ENCODE results near the gene KIAA0513.

The KIAA0513 gene

DNA sequence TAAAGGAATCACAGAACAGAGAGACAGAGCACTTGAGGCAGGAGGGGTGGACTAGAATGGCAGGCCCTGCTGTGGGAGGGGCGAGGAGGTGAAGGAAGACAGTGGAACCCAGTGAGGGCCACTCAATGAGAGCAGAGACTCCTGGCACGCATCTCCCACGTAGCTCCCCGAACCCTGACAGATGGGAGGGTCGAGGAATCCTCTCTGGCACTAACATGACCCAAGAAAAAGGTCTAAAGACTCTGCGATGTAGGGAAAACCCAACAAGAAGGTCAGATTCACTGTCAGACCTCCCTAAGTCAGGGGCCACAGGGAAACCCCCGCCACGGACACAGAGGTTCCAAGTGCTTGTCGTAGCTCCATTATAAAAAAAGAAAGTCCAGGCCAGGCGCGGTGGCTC lies 31.2 kb upstream of the KIAA0513 start:
- H3K9me2 ChIP-seq (ENCODE audit: low read depth, low read length): no peaks in the 10 kb centered on the region
- no peak overlapping the region for H3K27ac ChIP-seq (ENCODE audit: low read depth, low read length, poor library complexity, severe bottlenecking)
- H3K27me3 ChIP-seq (ENCODE audit: insufficient read depth, low read length): no peaks in the 10 kb centered on the region
- peaks cover 32% of the 10 kb centered on the region; the same call in 1 of the 2 replicates for H3K36me3 ChIP-seq (ENCODE audit: insufficient read depth, low read length)
- TF ChIP-seq EZH2 (IDR thresholded peaks at IDR 0.05; ENCODE audit: borderline replicate concordance, low read length): no peak
- TF ChIP-seq, protein P1, sequence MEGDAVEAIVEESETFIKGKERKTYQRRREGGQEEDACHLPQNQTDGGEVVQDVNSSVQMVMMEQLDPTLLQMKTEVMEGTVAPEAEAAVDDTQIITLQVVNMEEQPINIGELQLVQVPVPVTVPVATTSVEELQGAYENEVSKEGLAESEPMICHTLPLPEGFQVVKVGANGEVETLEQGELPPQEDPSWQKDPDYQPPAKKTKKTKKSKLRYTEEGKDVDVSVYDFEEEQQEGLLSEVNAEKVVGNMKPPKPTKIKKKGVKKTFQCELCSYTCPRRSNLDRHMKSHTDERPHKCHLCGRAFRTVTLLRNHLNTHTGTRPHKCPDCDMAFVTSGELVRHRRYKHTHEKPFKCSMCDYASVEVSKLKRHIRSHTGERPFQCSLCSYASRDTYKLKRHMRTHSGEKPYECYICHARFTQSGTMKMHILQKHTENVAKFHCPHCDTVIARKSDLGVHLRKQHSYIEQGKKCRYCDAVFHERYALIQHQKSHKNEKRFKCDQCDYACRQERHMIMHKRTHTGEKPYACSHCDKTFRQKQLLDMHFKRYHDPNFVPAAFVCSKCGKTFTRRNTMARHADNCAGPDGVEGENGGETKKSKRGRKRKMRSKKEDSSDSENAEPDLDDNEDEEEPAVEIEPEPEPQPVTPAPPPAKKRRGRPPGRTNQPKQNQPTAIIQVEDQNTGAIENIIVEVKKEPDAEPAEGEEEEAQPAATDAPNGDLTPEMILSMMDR (IDR thresholded peaks at IDR 0.05; ENCODE audit: low read length): no peak
- H3K4me2 ChIP-seq (ENCODE audit: low read length): no peak overlapping the region
- no peaks in the 10 kb centered on the region for H3K4me1 ChIP-seq (ENCODE audit: insufficient read depth, low read length, severe bottlenecking)
- no peaks in the 10 kb centered on the region for H3K9me3 ChIP-seq (ENCODE audit: low read length)
- no peak overlapping the region for H3K9ac ChIP-seq (ENCODE audit: low read length)
- H3F3A ChIP-seq (ENCODE audit: insufficient read depth, low read length): no peaks in the 10 kb centered on the region
- H3K4me3 ChIP-seq (ENCODE audit: low read depth, low read length, poor library complexity, severe bottlenecking): no peak overlapping the region
- H3K79me2 ChIP-seq (ENCODE audit: insufficient read depth, low read length): peaks cover 7% of the 10 kb centered on the region; the same call in 1 of the 2 replicates
- H2AFZ ChIP-seq (ENCODE audit: low read length): no peak overlapping the region
- H4K20me1 ChIP-seq (ENCODE audit: insufficient read depth, low read length): no peaks in the 10 kb centered on the region

DNA sequence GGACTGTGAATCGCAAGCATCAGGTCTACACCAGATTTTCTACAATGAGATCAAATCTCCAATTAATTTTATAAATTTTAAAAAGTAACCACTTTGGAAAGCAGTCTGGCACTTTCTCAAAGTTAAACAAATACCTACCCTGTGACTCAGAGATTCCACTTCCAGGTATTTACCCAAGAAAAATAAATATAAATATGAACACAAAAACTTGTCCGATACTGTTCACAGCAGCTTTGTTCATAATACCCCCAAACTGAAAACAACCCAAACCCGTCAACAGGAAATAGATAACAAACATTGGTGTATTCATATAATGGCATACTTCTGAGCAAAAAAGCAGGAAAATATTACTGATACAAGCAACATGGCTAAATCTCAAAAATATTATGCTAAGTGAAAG lies 28.4 kb upstream of the KIAA0513 start:
- no peak overlapping the region for H3K4me3 ChIP-seq (ENCODE audit: low read depth, low read length, poor library complexity, severe bottlenecking)
- H3K36me3 ChIP-seq (ENCODE audit: insufficient read depth, low read length): peaks cover 19% of the 10 kb centered on the region; the same call in 1 of the 2 replicates
- H3K27ac ChIP-seq (ENCODE audit: low read depth, low read length, poor library complexity, severe bottlenecking): no peak overlapping the region
- no peak overlapping the region for H3K4me2 ChIP-seq (ENCODE audit: low read length)
- H3F3A ChIP-seq (ENCODE audit: insufficient read depth, low read length): no peaks in the 10 kb centered on the region
- no peaks in the 10 kb centered on the region for H3K9me3 ChIP-seq (ENCODE audit: low read length)
- no peaks in the 10 kb centered on the region for H3K27me3 ChIP-seq (ENCODE audit: insufficient read depth, low read length)
- H3K9me2 ChIP-seq (ENCODE audit: low read depth, low read length): no peaks in the 10 kb centered on the region
- H4K20me1 ChIP-seq (ENCODE audit: insufficient read depth, low read length): no peaks in the 10 kb centered on the region
- TF ChIP-seq, protein P1 (IDR thresholded peaks at IDR 0.05; ENCODE audit: low read length): no peak
- no peak for TF ChIP-seq EZH2 (IDR thresholded peaks at IDR 0.05; ENCODE audit: borderline replicate concordance, low read length)
- H3K79me2 ChIP-seq (ENCODE audit: insufficient read depth, low read length): peaks cover 22% of the 10 kb centered on the region
- no peaks in the 10 kb centered on the region for H3K4me1 ChIP-seq (ENCODE audit: insufficient read depth, low read length, severe bottlenecking)
- H2AFZ ChIP-seq (ENCODE audit: low read length): no peak overlapping the region
- H3K9ac ChIP-seq (ENCODE audit: low read length): no peak overlapping the region

DNA sequence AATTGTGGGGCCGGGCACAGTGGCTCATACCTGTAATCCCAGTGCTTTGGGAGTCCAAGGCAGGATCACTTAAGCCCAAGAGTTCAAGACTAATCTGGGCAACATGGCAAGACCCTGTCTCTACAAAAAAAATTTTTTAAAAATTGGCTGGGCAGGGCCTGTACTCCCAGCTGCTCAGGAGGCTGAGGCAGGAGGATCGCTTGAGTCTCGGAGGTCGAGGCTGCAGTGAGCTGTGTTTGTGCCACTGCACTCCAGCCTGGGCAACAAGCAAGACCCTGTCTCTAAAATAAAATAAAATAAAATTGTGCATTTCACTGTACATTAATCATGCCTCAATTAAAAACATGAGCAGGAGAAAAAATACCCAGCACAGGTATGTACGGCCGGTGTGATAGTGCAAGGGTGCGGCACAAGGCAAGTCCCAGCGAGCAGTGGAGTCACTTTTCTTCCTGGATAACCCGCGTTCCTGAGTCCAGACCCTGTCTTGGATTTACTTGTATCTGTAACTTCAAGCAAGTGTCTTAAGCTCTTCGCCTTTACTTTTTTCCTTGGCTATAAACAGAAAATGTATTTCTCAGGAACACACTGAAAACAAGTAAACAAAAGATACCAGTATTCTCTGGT lies 27.6 kb upstream of the KIAA0513 start:
- Histone ChIP-seq H3K9me3 (ENCODE audit: low read length) (no peaks in the 10 kb centered on the region), H3F3A (ENCODE audit: insufficient read depth, low read length) (no peaks in the 10 kb centered on the region), H3K36me3 (ENCODE audit: insufficient read depth, low read length) (peaks cover 11% of the 10 kb centered on the region; the same call in 1 of the 2 replicates), H2AFZ (ENCODE audit: low read length) (no peak overlapping the region), H4K20me1 (ENCODE audit: insufficient read depth, low read length) (no peaks in the 10 kb centered on the region), H3K9me2 (ENCODE audit: low read depth, low read length) (no peaks in the 10 kb centered on the region), H3K79me2 (ENCODE audit: insufficient read depth, low read length) (peaks cover 22% of the 10 kb centered on the region), H3K9ac (ENCODE audit: low read length) (no peak overlapping the region), H3K4me2 (ENCODE audit: low read length) (no peak overlapping the region), H3K4me3 (ENCODE audit: low read depth, low read length, poor library complexity, severe bottlenecking) (no peak overlapping the region), H3K4me1 (ENCODE audit: insufficient read depth, low read length, severe bottlenecking) (no peaks in the 10 kb centered on the region), H3K27ac (ENCODE audit: low read depth, low read length, poor library complexity, severe bottlenecking) (no peak overlapping the region), H3K27me3 (ENCODE audit: insufficient read depth, low read length) (no peaks in the 10 kb centered on the region)
- TF ChIP-seq, protein P1 (IDR thresholded peaks at IDR 0.05; ENCODE audit: low read length): no peak
- TF ChIP-seq EZH2 (IDR thresholded peaks at IDR 0.05; ENCODE audit: borderline replicate concordance, low read length): no peak

All from OCI-LY1 (cell line).